Loucy (cell line): ENCODE data around the gene RPA3.
A peak's percentile ranks its signal among the peaks of the same experiment; 100 is the strongest.

ENCODE experiments used
- H2AFZ ChIP-seq: fragments of 200-600 bp; sonication (generic); 2 replicates; pipeline ENCODE4 v1.6.0; 2016; ENCODE audit warnings: antibody characterized with exemption, mild to moderate bottlenecking, low read length, moderate library complexity
- H3F3A ChIP-seq: fragments of 200-600 bp; 2 replicates; pipeline ENCODE4 v1.6.0; 2016; ENCODE audit warnings: antibody characterized with exemption, low read depth, mild to moderate bottlenecking
- H3K27me3 ChIP-seq: fragments of 200-600 bp; sonication (generic); 2 replicates; pipeline ENCODE4 v1.6.1; 2014; ENCODE audit warnings: low read length, mild to moderate bottlenecking; ENCODE audit not compliant: insufficient read depth, poor library complexity, severe bottlenecking
- H3K36me3 ChIP-seq: fragments of 200-600 bp; sonication (generic); 2 replicates; pipeline ENCODE4 v1.6.1; 2016; ENCODE audit warnings: low read length; ENCODE audit not compliant: insufficient read depth
- H3K4me1 ChIP-seq: fragments of 200-600 bp; sonication (generic); 2 replicates; pipeline ENCODE4 v1.5.1; 2014; ENCODE audit warnings: low read length, mild to moderate bottlenecking; ENCODE audit not compliant: insufficient read depth, poor library complexity, severe bottlenecking
- H3K4me2 ChIP-seq: fragments of 200-600 bp; sonication (generic); 2 replicates; pipeline ENCODE4 v1.6.0; 2014; ENCODE audit warnings: antibody characterized with exemption, low read length, low read depth, mild to moderate bottlenecking; ENCODE audit not compliant: poor library complexity, severe bottlenecking
- H3K4me3 ChIP-seq: fragments of 200-600 bp; sonication (generic); 2 replicates; pipeline ENCODE4 v1.5.1; 2014; ENCODE audit warnings: low read length, mild to moderate bottlenecking, mixed read lengths; ENCODE audit not compliant: poor library complexity, severe bottlenecking
- H3K79me2 ChIP-seq: fragments of 200-600 bp; sonication (generic); 2 replicates; pipeline ENCODE4 v1.6.1; 2014; ENCODE audit warnings: low read length; ENCODE audit not compliant: insufficient read depth
- H3K9ac ChIP-seq: fragments of 200-600 bp; sonication (generic); 2 replicates; pipeline ENCODE4 v1.6.0; 2014; ENCODE audit warnings: mild to moderate bottlenecking, low read depth, low read length, moderate library complexity; ENCODE audit not compliant: poor library complexity, severe bottlenecking
- H3K9me2 ChIP-seq: fragments of 200-600 bp; sonication (generic); replicated peaks from 2 replicates; pipeline ENCODE4 v1.6.1; 2016; ENCODE audit warnings: low read depth, low read length, mixed read lengths
- H3K9me3 ChIP-seq: fragments of 200-600 bp; sonication (generic); 2 replicates; pipeline ENCODE4 v1.6.1; 2014; ENCODE audit warnings: mild to moderate bottlenecking, antibody characterized with exemption, low read length, low read depth; ENCODE audit not compliant: insufficient read depth
- H4K20me1 ChIP-seq: fragments of 200-600 bp; sonication (generic); 2 replicates; pipeline ENCODE4 v1.6.0; 2014; ENCODE audit warnings: antibody characterized with exemption, low read length, mild to moderate bottlenecking; ENCODE audit not compliant: insufficient read depth, poor library complexity, severe bottlenecking
- CTCF ChIP-seq: fragments of 200-600 bp; sonication (generic); conservative IDR thresholded peaks from 2 replicates; pipeline ENCODE4 v1.5.1; 2014; ENCODE audit warnings: mild to moderate bottlenecking, antibody characterized with exemption, low read length
- EZH2phosphoT487 ChIP-seq: fragments of 200-600 bp; IDR thresholded peaks from 2 replicates; pipeline ENCODE4 v1.6.1; 2018; ENCODE audit warnings: antibody characterized with exemption, mild to moderate bottlenecking, moderate library complexity, borderline replicate concordance

RPA3 gene

GRCh38 chr7:7718492-7718891 is at the start of gene RPA3:
Gene RPA3, minus strand, starts transcription at chr7:7718607. Its CDS starts 78,189 bp downstream, at chr7:7640418.
- no peaks in the 10 kb centered on the region for H3F3A ChIP-seq
- no peaks in the 10 kb centered on the region for H4K20me1 ChIP-seq
- H3K4me2 ChIP-seq = peak within 1 kb of the TSS; percentile 34
- H3K27me3 ChIP-seq = no peaks in the 10 kb centered on the region
- H3K9me2 ChIP-seq = no peaks in the 10 kb centered on the region
- TF ChIP-seq EZH2phosphoT487 = no peak
- TF ChIP-seq CTCF = no peak
- peaks cover 38% of the 10 kb centered on the region for H3K4me1 ChIP-seq
- H3K9me3 ChIP-seq = no peaks in the 10 kb centered on the region
- peak within 1 kb of the TSS; percentile 8 for H3K4me3 ChIP-seq
- H3K79me2 ChIP-seq = no peaks in the 10 kb centered on the region
- H3K9ac ChIP-seq = peak within 1 kb of the TSS; percentile 24
- H2AFZ ChIP-seq = peak within 1 kb of the TSS; percentile 88
- H3K36me3 ChIP-seq = no peaks in the 10 kb centered on the region

- Histone ChIP-seq H3K79me2 (no peaks in the 10 kb centered on the region), H3K9ac (no peak overlapping the region), H2AFZ (no peak overlapping the region), H3F3A (no peaks in the 10 kb centered on the region), H3K4me3 (no peak overlapping the region), H3K9me2 (no peaks in the 10 kb centered on the region), H3K36me3 (no peaks in the 10 kb centered on the region), H3K9me3 (no peaks in the 10 kb centered on the region), H3K27me3 (no peaks in the 10 kb centered on the region), H3K4me1 (peaks cover 36% of the 10 kb centered on the region), H4K20me1 (no peaks in the 10 kb centered on the region), H3K4me2 (no peak overlapping the region)
- TF ChIP-seq EZH2phosphoT487 = no peak
- no peak for TF ChIP-seq CTCF
Measured at GRCh38 chr7:7766671-7767070, 48.3 kb upstream of the RPA3 start.

- Histone ChIP-seq H3K9me2 (no peaks in the 10 kb centered on the region), H3K9me3 (no peaks in the 10 kb centered on the region), H3K9ac (no peak overlapping the region), H3K4me2 (no peak overlapping the region), H3F3A (no peaks in the 10 kb centered on the region), H2AFZ (no peak overlapping the region), H3K79me2 (no peaks in the 10 kb centered on the region), H3K27me3 (no peaks in the 10 kb centered on the region), H3K4me1 (peaks cover 41% of the 10 kb centered on the region), H3K36me3 (no peaks in the 10 kb centered on the region), H3K4me3 (no peak overlapping the region), H4K20me1 (no peaks in the 10 kb centered on the region)
- TF ChIP-seq CTCF (no peak), EZH2phosphoT487 (no peak)
Measured at GRCh38 chr7:7765422-7765821, 47.0 kb upstream of the RPA3 start.
